B cell (primary cell): ENCODE data around the gene PSG4. TPM values are rescaled to one million over a fixed set of nuclear protein-coding genes. Genes with fewer than 3 reads are reported as not detected.
"Not testable (repeated sequence)": the region's sequence is repeated elsewhere in the genome, so short reads cannot be mapped to it uniquely, and the experiment has no call there.

Source experiments
- ATAC-seq: fragments of 200-7000 bp; cut with Tn5 transposase; one replicate; pipeline ENCODE4 v1.10.0; 2021; ENCODE audit warnings: low read depth, mild to moderate bottlenecking, moderate number of reproducible peaks, moderate library complexity
- CTCF ChIA-PET: fragments of 350-600 bp; sonication (Branson Sonifier 250); formaldehyde crosslinking; loops from one replicate; lab custom pipeline; 2021; ENCODE audit warnings: antibody characterized with exemption, inconsistent platforms; lab: Charles Lee
- POLR2A ChIA-PET: fragments of 350-600 bp; sonication (Branson Sonifier 250); formaldehyde crosslinking; loops from one replicate; lab custom pipeline; 2021; ENCODE audit warnings: antibody characterized with exemption; lab: Charles Lee
- DNase-seq: peaks from one replicate; pipeline ENCODE4 v3.0.0; 2013
- H2AFZ ChIP-seq: 2 replicates; pipeline ENCODE4 v1.6.1; 2012; ENCODE audit warnings: mild to moderate bottlenecking, low read depth, low read length; ENCODE audit not compliant: insufficient read depth, poor library complexity, severe bottlenecking
- H3K27ac ChIP-seq, 2 donors: 1 replicate in 1 of 2; 2 replicates in 1 of 2; pipeline ENCODE4 v1.5.1; 2012 to 2013; ENCODE audit warnings: low read length in 2 of 2, mild to moderate bottlenecking in 2 of 2, moderate library complexity in 1 of 2
- H3K27me3 ChIP-seq, 4 experiments: fragments of 200-600 bp in 1 of 4; sonication (generic) in 1 of 4; replicated peaks in 1 of 4; 1 replicate in 2 of 4; 2 replicates in 2 of 4; pipeline versions ENCODE4 v1.6.1 to v1.7.0; 2013 to 2016; ENCODE audit warnings: low read length in 3 of 4, mild to moderate bottlenecking in 2 of 4, mixed read lengths in 1 of 4, moderate library complexity in 1 of 4; ENCODE audit not compliant: insufficient read depth in 4 of 4, control insufficient read depth in 3 of 4; ENCODE audit errors: control extremely low read depth in 1 of 4
- H3K36me3 ChIP-seq, 2 experiments: replicated peaks in 1 of 2; 1 replicate in 1 of 2; 2 replicates in 1 of 2; pipeline versions ENCODE4 v1.6.1 to v1.7.1; 2013; ENCODE audit warnings: low read length in 1 of 2; ENCODE audit not compliant: insufficient read depth in 2 of 2, control insufficient read depth in 1 of 2; ENCODE audit errors: control extremely low read depth in 1 of 2, extremely low read depth in 1 of 2
- H3K4me1 ChIP-seq, 2 donors: fragments of 200-600 bp in 1 of 2; sonication (generic) in 1 of 2; 1 replicate in 1 of 2; 2 replicates in 1 of 2; pipeline versions ENCODE4 v1.5.1 to v1.6.1; 2013 to 2017; ENCODE audit warnings: low read length in 2 of 2; ENCODE audit not compliant: control insufficient read depth in 2 of 2, insufficient read depth in 2 of 2
- H3K4me2 ChIP-seq: replicated peaks from 2 replicates; pipeline ENCODE3; 2012; ENCODE audit warnings: mild to moderate bottlenecking, low read depth, low read length; ENCODE audit not compliant: poor library complexity, severe bottlenecking
- H3K4me3 ChIP-seq, 5 experiments: fragments of 200-600 bp in 1 of 5; sonication (generic) in 1 of 5; 1 replicate in 3 of 5; 2 replicates in 2 of 5; pipeline versions ENCODE4 v1.5.1 to v1.7.0; 2011 to 2016; ENCODE audit warnings: low read length in 4 of 5, mild to moderate bottlenecking in 4 of 5, low read depth in 2 of 5, control low read depth in 1 of 5, moderate library complexity in 1 of 5; ENCODE audit not compliant: insufficient read depth in 1 of 5; ENCODE audit errors: control extremely low read depth in 1 of 5, extremely low read depth in 1 of 5
- H3K79me2 ChIP-seq: fragments of 200-600 bp; sonication (generic); one replicate; pipeline ENCODE4 v1.6.0; 2016; ENCODE audit warnings: low read length; ENCODE audit not compliant: control insufficient read depth, insufficient read depth
- H3K9ac ChIP-seq: fragments of 200-600 bp; sonication (generic); 2 replicates; pipeline ENCODE4 v1.6.1; 2017; ENCODE audit warnings: mild to moderate bottlenecking, low read length, moderate library complexity
- H3K9me3 ChIP-seq, 3 donors: one replicate each; pipeline versions ENCODE4 v1.6.1 to v1.7.1; 2013; ENCODE audit warnings: low read length in 2 of 3; ENCODE audit not compliant: control insufficient read depth in 2 of 3, insufficient read depth in 1 of 3; ENCODE audit errors: control extremely low read depth in 1 of 3
- H4K20me1 ChIP-seq: 2 replicates; pipeline ENCODE4 v1.6.0; 2012; ENCODE audit warnings: mild to moderate bottlenecking, low read length; ENCODE audit not compliant: insufficient read depth, control insufficient read depth, poor library complexity, severe bottlenecking
- H3K27ac Mint-ChIP-seq: one replicate; pipeline ENCODE4 v1.8.0; 2021; ENCODE audit warnings: mixed read lengths
- H3K27me3 Mint-ChIP-seq: one replicate; pipeline ENCODE4 v1.8.0; 2021; ENCODE audit warnings: mixed read lengths
- H3K4me1 Mint-ChIP-seq: one replicate; pipeline ENCODE4 v1.8.0; 2021; ENCODE audit warnings: mixed read lengths
- H3K4me3 Mint-ChIP-seq: one replicate; pipeline ENCODE4 v1.8.0; 2021; ENCODE audit warnings: mixed read lengths
- H3K9me3 Mint-ChIP-seq: one replicate; pipeline ENCODE4 v1.8.0; 2022; ENCODE audit warnings: mixed read lengths; ENCODE audit not compliant: insufficient read depth
- WGBS: methylation state at CpG from one replicate; pipeline ENCODE4 v1.1.5; 2013; ENCODE audit warnings: missing lambda C conversion rate; ENCODE audit not compliant: insufficient coverage; 5-methylcytosine and 5-hydroxymethylcytosine counted together
- intact Hi-C: fragments of 100-400 bp; cut with micrococcal nuclease; formaldehyde crosslinking; loops from one replicate; pipeline ENCODE4 v1.10.0; 2022
- polyA plus RNA-seq: library from polyadenylated mRNA; depleted of rRNA; stranded (reverse); fragments of >200 nt; gene quantifications from 2 replicates; pipeline ENCODE4 v1.2.3, GENCODE V29; 2012
- total RNA-seq, 2 donors: library from RNA; stranded (reverse); fragments of 120-200 nt in 1 of 2; gene quantifications; 1 replicate in 1 of 2; 2 replicates in 1 of 2; pipeline versions ENCODE4 v1.2.3 to v1.2.4, GENCODE V29; 2013 to 2022

The PSG4 gene
- total and polyA plus RNA-seq, 2 donors (not counting 1 experiment from before 2014, with no cell fraction given): not detected

GRCh38 chr19:43247243-43247880 is 41.9 kb upstream of the PSG4 start:
- H3K4me3 Mint-ChIP-seq, POLR2A ChIA-PET, H3K4me3 ChIP-seq, H3K4me2 ChIP-seq, intact Hi-C loops, H3K27me3 ChIP-seq, H3K79me2 ChIP-seq, H3K4me1 Mint-ChIP-seq, H4K20me1 ChIP-seq, DNase-seq, H3K4me1 ChIP-seq, H3K27ac ChIP-seq, CTCF ChIA-PET, ATAC-seq, H3K9me3 ChIP-seq, H3K27ac Mint-ChIP-seq, H3K36me3 ChIP-seq, H3K9ac ChIP-seq, H2AFZ ChIP-seq, H3K9me3 Mint-ChIP-seq: not testable (repeated sequence)
- WGBS: 93% methylated on average over 11 of the region's 13 CpGs
- peaks cover 16% of the 10 kb centered on the region for H3K27me3 Mint-ChIP-seq

GRCh38 chr19:43245848-43246247 is 40.4 kb upstream of the PSG4 start:
- H3K27me3 ChIP-seq, H3K27ac ChIP-seq, H3K4me3 Mint-ChIP-seq, CTCF ChIA-PET, H3K27ac Mint-ChIP-seq, H3K4me2 ChIP-seq, H3K36me3 ChIP-seq, H3K79me2 ChIP-seq, DNase-seq, H3K9ac ChIP-seq, H3K9me3 Mint-ChIP-seq, H4K20me1 ChIP-seq, H3K4me3 ChIP-seq, H3K4me1 Mint-ChIP-seq, H2AFZ ChIP-seq, ATAC-seq, H3K4me1 ChIP-seq, H3K9me3 ChIP-seq, POLR2A ChIA-PET, intact Hi-C loops: not testable (repeated sequence)
- H3K27me3 Mint-ChIP-seq: peaks cover 12% of the 10 kb centered on the region
- no CpG with 5 or more reads among the region's 3 CpGs for WGBS

GRCh38 chr19:43242211-43242610 is 36.8 kb upstream of the PSG4 start:
- POLR2A ChIA-PET, H3K4me2 ChIP-seq, H3K9me3 ChIP-seq, H3K4me3 ChIP-seq, CTCF ChIA-PET, H3K27ac ChIP-seq, H2AFZ ChIP-seq, H3K4me3 Mint-ChIP-seq, H3K27me3 ChIP-seq, ATAC-seq, H3K36me3 ChIP-seq, H3K27me3 Mint-ChIP-seq, H4K20me1 ChIP-seq, DNase-seq, H3K4me1 Mint-ChIP-seq, H3K79me2 ChIP-seq, intact Hi-C loops, H3K9me3 Mint-ChIP-seq, H3K27ac Mint-ChIP-seq, H3K4me1 ChIP-seq, H3K9ac ChIP-seq: not testable (repeated sequence)
- WGBS: no CpG with 5 or more reads among the region's 2 CpGs

GRCh38 chr19:43238213-43238612 is 32.8 kb upstream of the PSG4 start:
- not testable (repeated sequence) for H3K9me3 ChIP-seq, ATAC-seq

More at GRCh38 chr19:43238213-43238612, 32.8 kb upstream of the PSG4 start:
- DNase-seq, H3K27me3 Mint-ChIP-seq, H3K27ac Mint-ChIP-seq, intact Hi-C loops, H3K79me2 ChIP-seq, H2AFZ ChIP-seq, H3K9me3 Mint-ChIP-seq, H3K9ac ChIP-seq, H3K4me3 Mint-ChIP-seq, H3K4me1 Mint-ChIP-seq, CTCF ChIA-PET, H3K4me1 ChIP-seq, H3K4me2 ChIP-seq, H4K20me1 ChIP-seq, H3K27me3 ChIP-seq, H3K27ac ChIP-seq, H3K4me3 ChIP-seq, POLR2A ChIA-PET, H3K36me3 ChIP-seq: not testable (repeated sequence)
- WGBS: 92% methylated on average over 2 of the region's 4 CpGs
